Activated T-helper 9 cell treated with anti-CD3 and anti-CD28 coated beads, Interleukin-2, amount 50 U/mL, for 16 hours (primary cell): Measurements from ENCODE around the gene GPC6.

Experiments used
- DNase-seq: peaks from one replicate; pipeline ENCODE4 v3.0.0-alpha.2; 2020; ENCODE audit warnings: low read depth

The GPC6 gene

GRCh38 chr13:93777504-93777903, 550.9 kb downstream of the GPC6 start:
- no peak for DNase-seq

- no peak for DNase-seq
These were observed 551.9 kb downstream of the GPC6 start for GRCh38 chr13:93778548-93778947.

- no peak for DNase-seq
These were observed 557.6 kb downstream of the GPC6 start for GRCh38 chr13:93784191-93784590.

GRCh38 chr13:93786846-93787489, 560.4 kb downstream of the GPC6 start:
- DNase-seq: no peak

GRCh38 chr13:93788456-93788855, 561.8 kb downstream of the GPC6 start:
- DNase-seq: no peak

- no peak for DNase-seq
These were observed 562.5 kb downstream of the GPC6 start for GRCh38 chr13:93789058-93789457.

GRCh38 chr13:93794197-93794885, 567.7 kb downstream of the GPC6 start:
- DNase-seq: peak; percentile 7

GRCh38 chr13:93797463-93797862, 570.9 kb downstream of the GPC6 start:
- DNase-seq: no peak

- no peak for DNase-seq
These were observed 573.7 kb downstream of the GPC6 start for GRCh38 chr13:93800342-93800741.

GRCh38 chr13:93805736-93806135, 579.1 kb downstream of the GPC6 start:
- no peak for DNase-seq

GRCh38 chr13:93806861-93807260, 580.3 kb downstream of the GPC6 start:
- no peak for DNase-seq

- no peak for DNase-seq
These were observed 583.7 kb downstream of the GPC6 start for GRCh38 chr13:93810264-93810663.

- DNase-seq: no peak
These were observed 584.6 kb downstream of the GPC6 start for GRCh38 chr13:93811071-93811737.

- no peak for DNase-seq
These were observed 585.1 kb downstream of the GPC6 start for GRCh38 chr13:93811738-93812112.

- no peak for DNase-seq
These were observed 588.1 kb downstream of the GPC6 start for GRCh38 chr13:93814658-93815057.

GRCh38 chr13:93818345-93818744, 591.7 kb downstream of the GPC6 start:
- DNase-seq: no peak

GRCh38 chr13:93819331-93819890, 592.8 kb downstream of the GPC6 start:
- no peak for DNase-seq

GRCh38 chr13:93824286-93824685, 597.7 kb downstream of the GPC6 start:
- DNase-seq: no peak

GRCh38 chr13:93834051-93834450, 607.4 kb downstream of the GPC6 start:
- DNase-seq: no peak

- DNase-seq: no peak
These were observed 616.5 kb downstream of the GPC6 start for GRCh38 chr13:93843082-93843481.

GRCh38 chr13:93847162-93847561, 620.6 kb downstream of the GPC6 start:
- DNase-seq: no peak

GRCh38 chr13:93848247-93848646, 621.6 kb downstream of the GPC6 start:
- DNase-seq: no peak

- no peak for DNase-seq
These were observed 624.6 kb downstream of the GPC6 start for GRCh38 chr13:93851236-93851635.
